Erythroblast (primary cell): Measurements from ENCODE around the gene TGM4.

Experiments
- GATA1 ChIP-seq: IDR thresholded peaks from 2 replicates; pipeline ENCODE4 v1.6.1; 2011; ENCODE audit warnings: low read depth, mild to moderate bottlenecking, control low read depth, low read length, moderate library complexity
- POLR2A ChIP-seq: IDR thresholded peaks from 2 replicates; pipeline ENCODE4 v1.6.1; 2011; ENCODE audit warnings: mild to moderate bottlenecking, low read length

DNA sequence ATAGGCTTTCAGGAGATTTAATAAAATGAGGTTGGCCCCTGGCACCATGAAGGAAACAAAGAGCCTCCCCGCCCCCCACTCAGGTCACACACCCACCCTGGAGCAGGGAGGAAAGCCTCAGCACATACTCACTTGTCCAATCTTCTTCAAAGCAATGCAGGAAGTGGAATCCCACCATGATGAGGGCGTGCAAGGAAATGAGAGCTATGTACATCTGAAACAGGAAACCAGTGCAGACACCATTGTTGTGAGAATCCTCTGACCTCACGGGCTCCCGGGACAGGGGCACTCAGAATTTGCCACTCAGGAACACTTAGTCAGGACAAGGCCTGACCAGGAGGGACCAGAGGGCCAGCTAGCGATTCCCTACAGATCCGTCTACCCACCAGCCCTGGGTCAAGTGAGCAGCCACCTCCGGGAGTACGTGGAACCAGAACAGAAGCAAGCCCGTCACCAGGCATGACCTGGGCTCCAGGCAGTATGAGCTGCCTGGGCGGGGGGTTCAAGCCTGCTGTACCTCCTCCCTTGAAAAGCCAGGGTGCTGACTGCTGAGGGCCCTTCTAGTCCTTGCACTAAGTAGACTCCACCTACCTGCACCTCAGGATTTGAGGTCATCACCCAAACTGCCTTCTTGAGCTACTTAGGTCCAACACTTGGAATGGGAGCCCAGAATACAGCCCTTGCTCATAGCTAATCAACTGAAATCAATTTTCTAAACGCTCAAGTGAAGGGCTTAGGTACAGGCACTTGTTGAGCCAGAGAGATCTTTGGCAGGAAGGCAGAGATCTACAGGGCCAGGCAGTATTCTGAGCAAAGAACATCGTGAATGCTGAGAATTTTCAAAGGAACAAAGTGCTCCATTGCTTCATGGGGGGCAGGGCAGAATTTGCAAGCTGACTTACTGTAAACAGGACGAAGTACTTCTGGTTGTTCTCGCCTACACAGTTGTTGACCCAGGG is 58.9 kb downstream of the TGM4 start:
- TF ChIP-seq POLR2A (no peak), GATA1 (no peak)
